ENCODE measurements around the gene PTTG1.

PTTG1 gene

DNA sequence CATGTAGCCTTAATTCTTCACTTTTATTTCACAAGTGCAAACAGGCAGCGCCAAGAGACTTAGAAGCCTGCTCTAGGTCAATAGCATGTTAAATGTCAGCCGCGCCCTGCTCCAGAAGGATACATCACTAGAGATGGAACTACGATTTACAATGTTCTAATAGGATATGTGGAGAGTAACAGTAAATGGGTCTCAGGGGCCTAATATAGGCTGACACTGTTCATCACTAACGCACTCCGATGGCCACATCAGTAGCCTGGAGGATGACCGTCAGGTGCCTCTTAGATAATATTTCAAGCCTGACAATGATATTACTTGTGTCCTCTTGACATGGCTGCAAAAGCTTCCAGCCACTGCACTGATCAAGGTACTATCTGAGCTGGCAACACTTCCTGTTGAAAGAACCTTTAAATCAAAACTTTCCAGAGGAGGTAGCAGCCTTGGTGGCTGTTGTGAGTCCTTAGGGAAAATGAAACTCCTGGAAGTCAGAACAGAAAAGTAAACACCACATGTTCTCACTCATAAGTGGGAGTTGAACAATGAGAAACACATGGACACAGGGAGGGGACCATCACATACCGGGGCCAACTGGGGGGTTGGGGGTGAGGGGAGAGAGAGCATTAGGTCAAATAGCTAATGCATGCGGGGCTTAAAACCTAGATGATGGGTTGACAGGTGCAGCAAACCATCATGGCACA lies 35.0 kb downstream of the PTTG1 start:
- DNase-seq: no peak

DNA sequence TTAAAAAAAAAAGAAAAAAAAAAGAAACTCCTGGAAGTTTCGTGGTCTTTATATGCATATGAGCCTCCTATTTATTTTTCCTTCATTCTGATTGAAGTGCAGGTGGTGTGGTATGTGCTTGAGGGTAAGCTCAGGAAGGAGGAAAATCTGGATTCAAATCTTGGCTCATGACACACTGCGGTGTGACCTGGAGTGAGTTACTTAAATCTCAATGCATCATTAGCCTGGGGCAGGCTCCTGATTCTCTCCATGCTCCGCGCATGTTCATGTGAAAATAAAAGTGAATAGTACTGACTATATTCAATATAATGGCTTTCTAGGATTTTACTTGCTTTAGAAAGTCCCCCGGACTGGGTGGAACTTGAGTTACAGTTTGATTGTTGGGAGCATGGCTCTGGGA lies 35.6 kb downstream of the PTTG1 start:
- no peak for DNase-seq

DNA sequence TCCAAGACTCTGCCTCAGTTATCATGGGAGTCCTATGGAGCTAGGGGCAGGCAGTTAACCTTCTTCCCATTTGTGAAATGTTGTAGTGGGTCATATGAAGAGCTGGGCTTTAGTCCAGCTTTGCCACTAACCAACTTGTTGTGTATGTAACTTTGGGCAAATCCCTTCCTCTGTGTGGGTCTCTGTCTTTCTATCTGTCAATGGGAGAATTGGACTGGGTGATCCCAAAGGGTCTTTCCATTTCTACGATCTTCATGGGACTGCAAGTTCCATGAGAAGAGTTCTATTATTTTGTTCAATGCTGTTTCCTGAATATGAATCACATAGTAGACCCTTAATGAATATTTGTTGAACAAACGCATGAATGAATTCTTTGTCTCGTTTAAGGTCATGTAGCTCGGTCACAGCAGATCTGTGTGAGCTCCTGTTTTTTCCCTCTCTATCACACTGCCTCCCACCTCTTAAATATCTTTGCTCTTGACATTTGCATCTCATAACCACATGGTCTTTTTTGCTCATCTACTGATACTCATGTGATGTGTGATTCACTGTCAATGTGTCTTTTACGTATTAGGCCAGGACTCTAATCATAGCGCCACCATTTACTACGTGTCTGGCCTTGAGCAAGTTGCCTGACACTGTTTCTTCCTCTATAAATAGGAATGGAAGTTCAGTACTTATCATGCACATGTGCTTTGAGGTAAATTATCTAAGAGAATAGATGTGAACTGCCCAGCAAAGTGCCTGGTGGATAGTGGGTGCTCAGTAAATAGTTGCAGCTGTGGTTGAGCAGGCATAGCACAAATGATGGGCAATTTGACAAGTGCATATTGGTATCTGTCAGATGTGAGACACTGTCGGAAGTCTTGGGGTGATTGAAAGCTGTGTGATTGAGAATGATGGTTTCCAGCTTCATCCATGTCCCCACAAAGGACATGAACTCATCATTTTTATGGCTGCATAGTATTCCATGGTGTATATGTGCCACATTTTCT lies 37.4 kb downstream of the PTTG1 start:
- no peak for DNase-seq

DNA sequence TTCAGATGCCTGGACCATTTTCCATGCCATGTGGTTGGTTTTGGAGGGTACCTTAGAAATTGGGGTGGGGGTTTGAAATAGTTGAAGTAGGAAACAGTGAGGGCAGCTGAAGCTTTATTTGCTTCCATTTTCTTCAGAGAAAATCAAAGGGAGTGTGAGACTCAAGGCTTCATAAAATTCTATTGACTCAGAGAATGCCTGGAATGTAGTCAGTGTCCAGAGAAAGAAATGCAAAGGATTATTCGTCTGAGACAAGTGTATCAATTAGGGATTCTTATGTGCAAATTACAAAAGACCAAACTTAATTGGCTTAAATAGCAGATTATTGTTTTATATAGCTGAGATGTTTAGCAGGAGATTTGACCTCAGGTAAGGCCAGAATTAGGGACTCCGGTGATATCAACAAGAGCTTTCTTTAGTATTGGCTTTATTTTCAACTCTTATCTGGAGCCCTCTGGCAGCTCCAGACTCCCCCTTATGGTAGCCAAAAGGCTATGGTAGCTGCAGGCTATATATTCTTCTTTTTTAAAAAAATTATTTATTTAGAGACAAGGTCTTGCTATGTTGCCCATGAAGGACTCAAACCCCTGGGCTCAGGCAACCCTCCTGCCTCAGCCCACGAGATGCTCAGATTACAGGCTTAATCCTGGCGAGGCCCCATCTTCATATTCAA lies 38.9 kb downstream of the PTTG1 start:
- DNase-seq: no peak

DNA sequence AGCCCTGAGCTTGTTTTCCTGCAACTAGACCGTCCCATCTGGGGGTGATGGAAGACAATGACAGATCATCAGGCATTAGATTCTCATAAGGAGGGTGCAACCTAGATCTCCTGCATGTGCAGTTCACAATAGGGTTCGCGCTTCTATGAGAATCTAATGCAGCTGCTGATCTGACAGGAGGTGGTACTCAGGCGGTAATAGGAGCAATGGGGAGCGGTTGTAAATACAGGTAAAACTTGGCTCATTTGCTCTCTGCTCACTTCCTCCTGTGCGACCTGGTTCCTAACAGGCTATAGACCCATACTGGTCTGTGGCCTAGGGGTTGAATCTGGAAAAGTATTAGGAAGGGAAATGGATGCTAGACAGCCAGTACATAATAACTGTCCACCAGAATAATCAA lies 39.7 kb downstream of the PTTG1 start:
- DNase-seq: no peak

DNA sequence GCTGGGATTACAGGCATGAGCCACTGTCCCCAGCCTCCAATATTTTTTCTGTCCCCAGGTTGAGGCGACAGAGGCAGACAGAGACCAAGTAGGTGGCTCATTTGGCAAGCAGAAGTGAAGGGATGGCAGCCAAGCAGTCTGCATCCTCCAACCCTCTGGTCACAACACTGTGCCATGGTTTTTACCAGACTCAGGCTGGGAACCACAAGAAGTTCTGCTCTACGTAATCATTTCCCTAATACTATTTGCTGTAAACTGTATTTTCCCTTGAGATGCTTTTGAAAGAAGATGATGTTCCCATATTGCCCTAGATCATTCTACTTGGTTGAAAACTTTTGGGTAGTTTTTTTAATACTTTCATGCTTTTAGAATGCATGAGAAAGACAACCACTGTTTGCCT lies 40.5 kb downstream of the PTTG1 start:
- DNase-seq: no peak

DNA sequence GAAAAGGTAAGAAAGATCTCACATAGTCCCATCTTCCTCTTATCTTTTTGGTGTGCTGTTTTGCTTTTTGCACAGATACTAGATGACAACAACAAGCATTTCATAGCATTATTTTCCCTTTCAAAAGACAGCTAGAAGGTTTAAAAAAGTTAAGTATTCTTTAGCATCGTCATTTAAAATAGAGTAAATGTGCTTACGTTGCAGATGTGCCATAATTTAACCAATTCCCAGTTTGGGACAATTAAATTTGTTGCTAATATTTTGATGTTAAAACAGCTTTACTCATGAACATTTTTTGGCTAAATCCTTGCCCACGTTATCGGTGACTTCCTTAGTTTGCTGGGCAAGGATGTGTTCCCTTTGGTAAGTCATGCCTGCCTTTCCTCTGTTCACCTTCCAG lies 41.6 kb downstream of the PTTG1 start:
- DNase-seq: no peak

DNA sequence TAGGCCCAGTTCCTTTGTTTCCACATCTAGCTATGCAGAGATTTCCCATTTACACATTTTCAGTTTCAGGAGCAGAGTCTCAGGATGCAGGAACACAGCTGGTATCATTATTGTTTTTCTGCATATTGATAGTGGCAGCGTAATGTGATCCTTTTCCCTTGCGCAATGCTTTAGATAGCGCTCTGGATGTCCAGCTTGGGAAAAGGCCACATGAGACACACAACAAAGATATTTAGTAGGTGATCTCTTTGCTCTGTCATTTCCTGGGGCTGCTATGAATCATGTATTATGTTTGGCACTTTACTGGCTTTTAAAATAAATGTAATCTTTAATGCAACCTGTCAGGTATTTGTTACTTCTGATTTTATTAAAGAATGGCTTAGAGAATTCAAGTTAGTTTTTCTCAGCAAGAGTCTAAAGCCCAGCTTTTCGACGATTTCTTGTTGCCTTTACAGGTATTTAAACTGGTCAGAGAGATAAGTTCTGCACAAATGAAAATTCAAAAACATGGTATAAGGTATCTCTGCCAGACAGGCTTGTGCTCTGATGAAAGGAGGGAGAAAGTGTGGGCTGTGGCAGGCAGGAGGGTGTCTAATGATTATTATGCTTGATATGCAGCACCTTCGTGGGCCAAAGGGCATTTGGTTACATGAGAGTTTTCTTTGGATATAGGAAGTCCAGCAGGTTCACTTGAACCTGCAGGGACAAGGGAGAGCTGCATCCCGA lies 42.2 kb downstream of the PTTG1 start:
- no peak for DNase-seq

DNA sequence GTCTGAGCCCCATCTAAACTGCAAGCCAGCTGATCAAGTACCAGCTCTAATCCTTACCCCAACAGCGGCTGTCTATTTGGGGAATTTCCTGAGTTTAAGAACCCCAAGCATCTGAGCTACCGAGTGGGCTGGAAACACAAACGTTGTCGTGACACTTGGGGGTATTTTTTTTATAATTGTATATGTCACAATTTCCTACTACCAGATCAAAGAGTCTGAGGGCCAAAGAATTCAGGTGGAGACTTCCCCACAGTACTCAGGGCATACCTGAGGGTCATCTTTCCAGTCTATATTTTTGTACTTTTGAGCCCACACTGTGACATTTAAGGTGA lies 42.8 kb downstream of the PTTG1 start:
- no peak for DNase-seq

DNA sequence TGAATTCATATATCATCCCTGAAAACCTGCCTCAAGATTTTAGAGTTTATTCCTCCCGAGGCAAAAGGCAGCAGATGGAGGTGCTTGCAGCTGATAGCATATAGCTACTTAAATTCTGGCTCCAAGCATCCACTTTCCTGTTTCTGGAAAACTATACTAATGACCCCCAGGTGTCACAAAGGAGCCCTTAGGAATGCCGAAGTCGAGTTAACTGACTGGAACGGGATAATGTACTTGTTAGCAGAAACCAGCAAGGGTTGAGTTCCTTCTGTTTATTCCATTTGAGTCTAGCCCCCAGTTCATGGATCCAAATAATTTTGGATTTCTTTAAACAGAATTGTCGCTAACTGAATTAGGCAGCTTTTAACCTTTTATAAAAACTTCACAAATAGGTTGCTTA lies 44.5 kb downstream of the PTTG1 start:
- DNase-seq: no peak

DNA sequence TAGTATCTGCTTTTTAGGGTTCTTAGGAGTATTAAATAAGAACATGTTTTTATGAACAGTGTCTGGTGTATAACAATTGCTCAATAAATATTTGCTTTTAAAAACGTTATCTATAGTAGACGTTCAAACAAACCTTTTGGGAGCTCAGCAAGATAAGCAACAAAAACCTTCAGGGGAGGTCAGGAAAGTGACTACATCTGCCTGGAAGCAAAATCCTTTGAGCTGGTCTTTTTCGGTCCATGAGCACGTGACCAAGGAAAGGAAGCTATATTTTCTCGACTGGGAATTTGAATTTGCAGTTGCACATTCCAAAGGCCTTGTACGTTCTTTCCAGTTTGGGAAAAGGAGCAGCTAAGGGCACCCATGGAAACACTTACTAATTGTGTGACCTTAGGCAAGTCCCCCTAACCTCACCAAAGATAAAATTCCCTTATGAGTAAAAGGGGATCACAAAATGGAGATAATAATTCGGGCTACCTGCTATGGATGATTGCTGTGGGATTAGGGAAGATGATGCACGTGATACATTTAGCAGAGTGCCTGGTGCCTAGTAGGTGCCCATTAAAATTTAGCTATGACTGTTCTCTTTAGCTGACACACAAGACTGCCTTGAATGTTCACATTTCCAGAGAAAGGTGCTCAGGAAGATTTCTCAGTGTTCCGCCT lies 45.4 kb downstream of the PTTG1 start:
- no peak for DNase-seq

DNA sequence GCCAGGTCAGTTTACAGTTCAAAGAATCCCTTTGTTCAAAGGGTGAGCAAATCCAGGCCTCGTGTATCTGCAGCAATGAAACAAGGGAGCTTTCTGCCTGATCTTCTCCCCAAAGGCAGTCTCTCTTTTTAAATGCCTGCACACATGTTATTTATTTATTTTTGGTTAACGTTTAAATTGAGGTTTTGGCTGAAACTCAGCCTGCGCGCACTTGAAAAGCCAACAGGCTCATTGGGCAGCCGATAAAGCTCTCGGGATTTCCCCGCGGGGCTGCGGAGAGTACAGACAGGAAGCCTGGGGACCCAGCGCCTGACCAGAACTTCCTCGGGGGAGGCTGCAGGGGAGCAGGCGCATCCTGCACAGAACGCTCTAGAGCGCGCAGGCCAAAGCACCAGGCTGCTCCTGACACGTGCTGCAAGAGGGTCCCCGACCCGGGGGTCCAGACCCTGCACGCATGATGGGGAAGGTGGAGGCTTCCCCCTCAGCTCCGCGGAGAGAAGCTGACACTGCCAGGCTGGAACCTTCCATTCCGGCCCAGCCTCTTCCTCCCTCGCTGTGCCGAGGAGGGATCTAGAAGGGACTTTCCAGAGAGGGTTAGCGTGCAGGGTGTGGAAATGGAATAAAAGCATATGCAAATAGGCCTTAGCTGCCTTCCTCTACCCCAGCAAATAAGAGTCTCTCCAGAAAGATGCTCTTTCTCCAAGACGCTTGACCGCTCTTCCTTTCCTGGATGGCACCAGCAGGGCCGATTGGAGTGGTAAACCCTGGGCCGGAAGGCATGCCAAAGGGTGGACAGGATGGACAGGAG lies 46.1 kb downstream of the PTTG1 start:
- DNase-seq: no peak

DNA sequence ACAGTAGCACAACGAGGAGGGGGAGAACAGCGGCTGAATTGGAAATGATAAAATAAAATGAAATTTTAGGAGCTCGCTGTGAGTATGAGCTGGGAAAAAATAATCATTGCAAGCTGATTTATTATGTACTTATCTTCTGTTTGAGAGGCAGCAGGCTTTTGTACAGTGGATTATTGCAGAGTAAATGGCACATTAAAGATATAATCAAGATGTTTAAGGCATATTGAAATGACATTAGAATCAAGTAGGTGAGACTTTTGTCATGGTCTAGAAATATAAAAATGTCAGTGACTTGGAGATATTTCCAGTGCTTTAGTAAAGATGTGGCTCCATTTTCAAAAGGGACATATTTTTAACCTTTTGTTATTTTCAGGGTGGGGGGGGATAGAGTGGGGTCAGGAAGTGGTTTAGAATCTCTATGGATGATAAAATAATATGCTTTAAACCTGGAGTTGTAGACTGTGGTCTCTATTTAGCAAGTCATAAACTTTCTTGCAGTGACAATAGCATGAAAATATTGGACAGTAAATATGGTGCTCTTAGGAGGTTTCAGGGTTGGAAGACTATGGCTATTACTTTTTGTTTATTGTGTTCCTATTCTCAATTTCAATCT lies 46.8 kb downstream of the PTTG1 start:
- DNase-seq: no peak

DNA sequence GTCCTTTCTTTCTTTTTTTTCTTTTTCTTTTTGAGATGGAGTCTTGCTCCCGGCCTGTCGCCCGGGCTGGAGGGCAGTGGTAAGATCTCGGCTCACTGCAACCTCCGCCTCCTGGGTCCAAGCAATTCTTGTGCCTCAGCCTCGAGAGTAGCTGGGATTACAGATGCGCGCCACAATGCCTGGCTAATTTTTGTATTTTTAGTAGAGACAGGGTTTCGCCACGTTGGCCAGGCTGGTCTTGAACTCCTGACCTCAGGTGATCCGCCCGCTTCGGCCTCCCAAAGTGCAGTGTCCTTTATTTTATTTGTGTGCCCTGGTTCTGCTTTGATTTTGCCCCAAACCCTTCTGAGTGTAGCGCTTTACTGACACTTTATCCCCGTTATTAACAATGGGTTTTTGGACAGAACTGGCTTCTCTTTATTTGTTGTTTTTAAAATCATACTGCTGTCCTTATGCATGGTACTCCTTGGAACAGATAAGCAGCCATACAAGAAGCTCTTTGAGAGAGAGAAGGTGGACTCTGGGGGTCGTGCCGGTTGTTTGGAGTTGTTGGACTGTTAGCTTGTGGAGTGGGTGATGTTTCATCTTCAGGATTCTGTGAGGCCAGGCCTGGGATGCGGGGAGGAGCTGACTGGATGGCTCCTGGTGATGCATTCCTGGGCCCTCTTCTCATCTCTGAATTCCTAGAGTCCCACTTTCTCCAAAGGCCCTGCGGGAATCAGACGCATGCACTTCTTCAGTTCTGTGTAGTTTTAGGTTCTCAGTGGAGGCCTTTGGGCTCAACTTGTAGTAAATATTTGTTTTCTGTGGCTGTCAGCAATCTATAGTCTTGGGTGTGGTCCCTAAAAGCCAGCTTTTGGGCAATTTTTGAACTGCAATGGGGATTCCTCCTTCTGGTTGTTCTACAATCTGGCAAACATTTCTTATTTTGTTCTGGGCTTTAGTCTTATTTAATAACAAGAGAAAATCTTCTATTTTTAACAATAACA lies 47.8 kb downstream of the PTTG1 start:
- no peak for DNase-seq

DNA sequence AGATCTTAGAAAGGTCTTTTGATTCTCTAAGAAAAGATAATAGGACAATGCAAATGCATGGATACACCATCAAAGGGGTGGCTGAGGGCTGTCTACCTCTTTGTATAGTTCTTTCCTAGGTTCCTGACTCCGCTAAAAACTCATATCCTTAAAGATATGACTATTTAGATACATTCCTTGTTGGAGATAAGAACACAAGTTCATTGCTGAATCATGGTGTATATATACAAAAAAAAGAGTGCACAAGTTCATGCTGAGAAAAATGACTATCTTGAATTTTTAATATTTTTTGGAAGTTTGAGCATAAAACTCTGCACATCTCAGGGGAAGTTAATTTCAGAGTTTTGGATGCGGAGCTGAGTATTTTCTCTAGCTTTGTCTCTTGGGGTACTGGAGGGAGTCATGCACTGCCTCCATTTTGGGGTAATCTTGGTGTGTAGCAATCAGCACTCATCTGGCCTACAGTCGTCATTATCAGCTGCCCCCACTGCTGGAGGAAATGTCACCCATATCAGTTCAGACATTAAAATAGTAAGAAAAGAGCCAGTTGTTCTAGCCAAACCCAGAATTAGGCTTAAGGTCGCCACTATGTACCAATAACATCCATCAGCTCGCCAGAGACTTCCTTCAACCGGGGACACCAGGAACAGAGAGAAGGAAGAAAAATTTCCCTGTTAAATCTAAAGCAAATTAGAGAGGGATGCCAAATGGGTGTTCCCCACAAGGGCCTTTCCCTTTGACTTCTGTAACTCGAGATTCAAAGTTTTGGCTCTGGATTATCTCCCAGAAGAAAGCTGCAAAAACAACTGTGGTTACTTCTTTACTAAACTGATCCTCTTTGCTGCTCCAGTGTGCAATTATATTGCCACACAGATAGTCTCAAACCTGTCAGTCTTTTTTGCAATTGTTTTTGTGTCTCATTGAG lies 49.0 kb downstream of the PTTG1 start:
- no peak for DNase-seq

DNA sequence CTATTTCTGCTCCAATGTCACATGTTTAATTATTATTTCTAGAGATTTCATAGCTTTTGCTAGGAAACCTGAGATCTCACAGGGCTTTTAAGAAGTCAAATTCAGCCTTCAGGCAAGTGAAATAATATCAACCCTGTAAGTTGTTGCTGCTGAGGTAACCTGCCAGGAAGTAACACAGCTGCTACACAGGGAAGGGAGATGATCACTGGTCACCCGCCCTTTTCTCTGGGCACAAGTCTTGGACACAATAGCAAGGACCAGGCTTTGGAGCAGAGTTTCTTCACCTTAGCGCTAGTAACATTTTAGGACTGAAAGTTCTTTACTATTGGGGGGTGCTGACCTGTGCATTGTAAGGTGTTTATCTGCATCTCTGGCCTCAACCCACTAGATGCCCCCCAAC lies 50.1 kb downstream of the PTTG1 start:
- no peak for DNase-seq

DNA sequence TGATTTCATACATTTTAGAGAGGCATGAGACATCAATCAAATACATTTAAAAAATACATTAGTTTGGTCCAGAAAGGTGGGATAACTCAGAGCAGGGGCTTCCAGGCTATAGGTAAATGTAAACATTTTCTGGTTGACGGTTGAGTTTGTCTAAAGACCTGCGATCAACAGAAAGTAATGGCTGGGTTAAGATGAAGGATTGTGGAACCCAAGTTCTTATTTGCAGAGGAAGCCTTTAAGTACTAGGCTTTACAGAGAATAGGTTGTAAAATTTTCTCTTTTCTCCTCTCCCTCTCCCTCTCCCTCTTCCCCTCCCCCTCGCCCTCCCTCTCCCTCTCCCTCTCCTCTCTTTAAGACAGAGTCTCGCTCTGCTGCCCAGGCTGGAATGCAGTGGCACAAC lies 50.8 kb downstream of the PTTG1 start:
- no peak for DNase-seq

DNA sequence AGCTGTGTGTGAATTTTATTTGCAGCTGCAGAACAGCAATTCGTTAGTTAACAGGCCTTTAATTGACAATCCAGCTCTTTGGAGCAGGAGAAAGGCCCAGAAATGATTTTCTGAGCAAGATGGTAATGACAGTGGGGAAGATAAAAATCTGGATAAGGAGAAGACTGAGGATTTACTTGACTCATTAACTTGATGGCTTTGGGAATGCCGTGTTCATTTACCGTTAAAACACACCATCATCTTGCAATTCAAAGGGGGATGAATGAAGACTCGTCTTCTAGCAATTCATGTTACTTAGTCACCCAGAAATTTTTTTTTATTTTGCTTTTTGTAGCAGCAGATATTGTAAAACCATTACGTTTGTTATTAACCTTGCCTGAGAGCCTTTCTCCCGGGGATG lies 52.0 kb downstream of the PTTG1 start:
- DNase-seq: no peak

DNA sequence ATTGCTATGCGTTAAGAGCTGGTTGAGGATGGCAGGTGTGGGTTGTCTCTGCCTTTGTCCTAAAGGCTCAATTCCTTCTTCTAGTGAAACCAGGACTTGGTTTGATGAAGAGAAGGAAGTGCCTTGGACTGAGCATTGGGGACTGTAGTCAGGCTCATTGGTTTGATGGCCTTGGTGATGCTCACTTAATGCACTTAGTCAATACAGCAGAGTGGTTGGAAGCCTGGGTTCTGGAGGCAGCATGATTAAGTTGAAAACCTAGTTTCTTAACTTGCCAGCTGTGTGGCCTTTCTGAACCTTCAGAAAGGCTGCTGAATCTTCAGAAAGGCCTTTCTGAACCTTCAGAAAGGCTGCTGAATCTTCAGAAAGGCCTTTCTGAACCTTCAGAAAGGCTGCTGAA lies 52.4 kb downstream of the PTTG1 start:
- DNase-seq: no peak

Measured in retina (tissue), 1 donor.